ENCODE results near the gene CACNG6. TPM values are rescaled to one million over a fixed set of nuclear protein-coding genes. Genes with fewer than 3 reads are reported as not detected.

The CACNG6 gene
- polyA plus RNA-seq, 1 of the 3 experiments (the other 2 are of a cell fraction), result 1.2 TPM

DNA sequence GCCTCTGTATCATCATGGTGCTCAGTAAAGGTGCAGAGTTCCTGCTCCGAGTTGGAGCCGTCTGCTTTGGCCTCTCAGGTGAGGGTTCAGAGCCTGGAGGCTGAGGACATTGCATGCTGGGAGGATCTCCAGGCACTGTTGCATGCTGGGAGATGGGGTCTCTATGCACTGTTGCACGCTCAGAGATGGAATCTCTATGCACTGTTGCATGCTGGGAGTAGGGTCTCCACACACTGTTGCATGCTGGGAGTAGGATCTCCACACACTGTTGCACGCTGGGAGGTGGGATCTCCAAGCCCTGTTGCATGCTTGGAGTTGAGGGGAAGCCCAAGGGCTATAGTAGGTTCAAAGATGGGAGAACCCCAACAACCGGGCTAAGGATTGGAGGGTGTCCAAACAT is 8.3 kb downstream of the CACNG6 start:
- Histone ChIP-seq H3K4me1 (ENCODE audit: control insufficient read depth in 1 of 2, insufficient read depth in 2 of 2, low read depth in 1 of 2, low read length in 1 of 2) (peaks cover 0 to 4% of the 10 kb centered on the region in 2 experiments; a peak in 1 of 4 replicates), H3K9me3 (no peaks in the 10 kb centered on the region), H3K9ac (no peak overlapping the region), H3F3A (replicated peaks; ENCODE audit: insufficient read depth) (peaks cover 20% of the 10 kb centered on the region), H3K79me2 (ENCODE audit: insufficient read depth) (no peaks in the 10 kb centered on the region), H4K20me1 (ENCODE audit: insufficient read depth) (no peaks in the 10 kb centered on the region), H3K27me3 (ENCODE audit: insufficient read depth) (peaks cover 5% of the 10 kb centered on the region; the same call in 1 of the 2 replicates), H3K4me2 (no peak overlapping the region), H2AFZ (ENCODE audit: low read depth) (no peak overlapping the region), H3K36me3 (replicated peaks in 1 of 2; ENCODE audit: control insufficient read depth in 1 of 2, insufficient read depth in 2 of 2, low read length in 1 of 2) (no peaks in the 10 kb centered on the region), H3K4me3 (ENCODE audit: low read depth in 2 of 2, low read length in 1 of 2) (no peak overlapping the region), H3K9me2 (no peaks in the 10 kb centered on the region), H3K27ac (ENCODE audit: low read depth in 2 of 2, low read length in 1 of 2) (no peak overlapping the region)
- WGBS (ENCODE audit: low lambda C conversion rate), result 41% methylated on average over 4 of the region's 5 CpGs
- TF ChIP-seq MEF2A (IDR thresholded peaks at IDR 0.05; ENCODE audit: borderline replicate concordance, low read depth) (no peak), MXI1 (IDR thresholded peaks at IDR 0.05; ENCODE audit: low read depth, low read length) (no peak), POLR2AphosphoS5 (IDR thresholded peaks at IDR 0.05; ENCODE audit: low read depth, low read length) (no peak), JUND (IDR thresholded peaks at IDR 0.05) (no peak), RAD21 (IDR thresholded peaks at IDR 0.05; ENCODE audit: low read length) (no peak), TCF12 (IDR thresholded peaks at IDR 0.05) (no peak), EP300 (IDR thresholded peaks at IDR 0.05; ENCODE audit: borderline replicate concordance in 1 of 2, low read depth in 1 of 2, low read length in 1 of 2) (no peak), FOSL2 (IDR thresholded peaks at IDR 0.05; ENCODE audit: borderline replicate concordance, low read depth) (no peak), RCOR1 (IDR thresholded peaks at IDR 0.05; ENCODE audit: low read length) (no peak), GATA2 (CRISPR knock-in tag; IDR thresholded peaks at IDR 0.05) (no peak)
- TF ChIP-seq, protein P1, sequence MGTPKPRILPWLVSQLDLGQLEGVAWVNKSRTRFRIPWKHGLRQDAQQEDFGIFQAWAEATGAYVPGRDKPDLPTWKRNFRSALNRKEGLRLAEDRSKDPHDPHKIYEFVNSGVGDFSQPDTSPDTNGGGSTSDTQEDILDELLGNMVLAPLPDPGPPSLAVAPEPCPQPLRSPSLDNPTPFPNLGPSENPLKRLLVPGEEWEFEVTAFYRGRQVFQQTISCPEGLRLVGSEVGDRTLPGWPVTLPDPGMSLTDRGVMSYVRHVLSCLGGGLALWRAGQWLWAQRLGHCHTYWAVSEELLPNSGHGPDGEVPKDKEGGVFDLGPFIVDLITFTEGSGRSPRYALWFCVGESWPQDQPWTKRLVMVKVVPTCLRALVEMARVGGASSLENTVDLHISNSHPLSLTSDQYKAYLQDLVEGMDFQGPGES (IDR thresholded peaks at IDR 0.05; ENCODE audit: low read depth, low read length), result no peak
- TF ChIP-seq, protein P2, sequence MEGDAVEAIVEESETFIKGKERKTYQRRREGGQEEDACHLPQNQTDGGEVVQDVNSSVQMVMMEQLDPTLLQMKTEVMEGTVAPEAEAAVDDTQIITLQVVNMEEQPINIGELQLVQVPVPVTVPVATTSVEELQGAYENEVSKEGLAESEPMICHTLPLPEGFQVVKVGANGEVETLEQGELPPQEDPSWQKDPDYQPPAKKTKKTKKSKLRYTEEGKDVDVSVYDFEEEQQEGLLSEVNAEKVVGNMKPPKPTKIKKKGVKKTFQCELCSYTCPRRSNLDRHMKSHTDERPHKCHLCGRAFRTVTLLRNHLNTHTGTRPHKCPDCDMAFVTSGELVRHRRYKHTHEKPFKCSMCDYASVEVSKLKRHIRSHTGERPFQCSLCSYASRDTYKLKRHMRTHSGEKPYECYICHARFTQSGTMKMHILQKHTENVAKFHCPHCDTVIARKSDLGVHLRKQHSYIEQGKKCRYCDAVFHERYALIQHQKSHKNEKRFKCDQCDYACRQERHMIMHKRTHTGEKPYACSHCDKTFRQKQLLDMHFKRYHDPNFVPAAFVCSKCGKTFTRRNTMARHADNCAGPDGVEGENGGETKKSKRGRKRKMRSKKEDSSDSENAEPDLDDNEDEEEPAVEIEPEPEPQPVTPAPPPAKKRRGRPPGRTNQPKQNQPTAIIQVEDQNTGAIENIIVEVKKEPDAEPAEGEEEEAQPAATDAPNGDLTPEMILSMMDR (IDR thresholded peaks at IDR 0.05), result no peak
- POLR2A ChIA-PET, result no interaction called here
- no peak for DNase-seq
- CTCF ChIA-PET, result interaction anchor here (1.1 kb wide), 1 partner anchor 24 kb away, joined by 4 read pairs; no protein-coding TSS in a partner anchor

DNA sequence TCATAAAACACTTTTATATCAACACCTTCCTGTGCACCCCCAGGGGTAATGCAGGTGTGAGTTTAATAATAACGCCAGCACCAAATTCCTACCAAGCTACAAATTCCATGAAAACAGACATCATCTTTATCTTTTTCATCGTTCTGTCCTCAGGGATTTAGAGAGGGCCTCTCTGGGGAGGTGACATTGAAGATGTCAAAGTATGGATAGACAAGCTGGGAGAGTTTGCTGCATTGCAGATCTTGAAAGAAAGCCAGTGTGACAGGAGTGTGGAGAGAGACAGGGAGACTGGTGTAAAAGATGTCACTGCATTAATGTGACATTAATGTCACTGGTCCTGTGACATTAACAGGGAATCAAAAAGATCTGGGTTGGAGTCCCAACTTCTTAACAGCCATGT is 10.1 kb downstream of the CACNG6 start:
- WGBS (ENCODE audit: low lambda C conversion rate), result 35% methylated on average over 2 of the region's 2 CpGs
- Histone ChIP-seq H4K20me1 (ENCODE audit: insufficient read depth) (no peaks in the 10 kb centered on the region), H3K27me3 (ENCODE audit: insufficient read depth) (no peaks in the 10 kb centered on the region; the same call in 1 of the 2 replicates), H3K36me3 (replicated peaks in 1 of 2; ENCODE audit: control insufficient read depth in 1 of 2, insufficient read depth in 2 of 2, low read length in 1 of 2) (no peaks in the 10 kb centered on the region), H3K4me3 (ENCODE audit: low read depth in 2 of 2, low read length in 1 of 2) (no peak overlapping the region), H3F3A (replicated peaks; ENCODE audit: insufficient read depth) (peaks cover 23% of the 10 kb centered on the region), H2AFZ (ENCODE audit: low read depth) (no peak overlapping the region), H3K79me2 (ENCODE audit: insufficient read depth) (no peaks in the 10 kb centered on the region), H3K27ac (ENCODE audit: low read depth in 2 of 2, low read length in 1 of 2) (no peak overlapping the region), H3K9me3 (no peaks in the 10 kb centered on the region), H3K9me2 (no peaks in the 10 kb centered on the region), H3K4me1 (ENCODE audit: control insufficient read depth in 1 of 2, insufficient read depth in 2 of 2, low read depth in 1 of 2, low read length in 1 of 2) (peaks cover 0 to 4% of the 10 kb centered on the region in 2 experiments; a peak in 2 of 4 replicates), H3K9ac (no peak overlapping the region), H3K4me2 (no peak overlapping the region)
- CTCF ChIA-PET, result interaction anchor here (0.7 to 1.8 kb wide), 4 partner anchors 13 to 70 kb away, joined by 3 to 4 read pairs (median 4); no protein-coding TSS in a partner anchor
- TF ChIP-seq, protein P1 (IDR thresholded peaks at IDR 0.05; ENCODE audit: low read depth, low read length), result no peak
- TF ChIP-seq JUND (IDR thresholded peaks at IDR 0.05), result no peak
- TF ChIP-seq YY1 (IDR thresholded peaks at IDR 0.05; ENCODE audit: low read depth), result no peak
- TF ChIP-seq CHD2 (IDR thresholded peaks at IDR 0.05; ENCODE audit: low read length, partially characterized antibody), result no peak
- TF ChIP-seq, protein P3, sequence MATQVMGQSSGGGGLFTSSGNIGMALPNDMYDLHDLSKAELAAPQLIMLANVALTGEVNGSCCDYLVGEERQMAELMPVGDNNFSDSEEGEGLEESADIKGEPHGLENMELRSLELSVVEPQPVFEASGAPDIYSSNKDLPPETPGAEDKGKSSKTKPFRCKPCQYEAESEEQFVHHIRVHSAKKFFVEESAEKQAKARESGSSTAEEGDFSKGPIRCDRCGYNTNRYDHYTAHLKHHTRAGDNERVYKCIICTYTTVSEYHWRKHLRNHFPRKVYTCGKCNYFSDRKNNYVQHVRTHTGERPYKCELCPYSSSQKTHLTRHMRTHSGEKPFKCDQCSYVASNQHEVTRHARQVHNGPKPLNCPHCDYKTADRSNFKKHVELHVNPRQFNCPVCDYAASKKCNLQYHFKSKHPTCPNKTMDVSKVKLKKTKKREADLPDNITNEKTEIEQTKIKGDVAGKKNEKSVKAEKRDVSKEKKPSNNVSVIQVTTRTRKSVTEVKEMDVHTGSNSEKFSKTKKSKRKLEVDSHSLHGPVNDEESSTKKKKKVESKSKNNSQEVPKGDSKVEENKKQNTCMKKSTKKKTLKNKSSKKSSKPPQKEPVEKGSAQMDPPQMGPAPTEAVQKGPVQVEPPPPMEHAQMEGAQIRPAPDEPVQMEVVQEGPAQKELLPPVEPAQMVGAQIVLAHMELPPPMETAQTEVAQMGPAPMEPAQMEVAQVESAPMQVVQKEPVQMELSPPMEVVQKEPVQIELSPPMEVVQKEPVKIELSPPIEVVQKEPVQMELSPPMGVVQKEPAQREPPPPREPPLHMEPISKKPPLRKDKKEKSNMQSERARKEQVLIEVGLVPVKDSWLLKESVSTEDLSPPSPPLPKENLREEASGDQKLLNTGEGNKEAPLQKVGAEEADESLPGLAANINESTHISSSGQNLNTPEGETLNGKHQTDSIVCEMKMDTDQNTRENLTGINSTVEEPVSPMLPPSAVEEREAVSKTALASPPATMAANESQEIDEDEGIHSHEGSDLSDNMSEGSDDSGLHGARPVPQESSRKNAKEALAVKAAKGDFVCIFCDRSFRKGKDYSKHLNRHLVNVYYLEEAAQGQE (IDR thresholded peaks at IDR 0.05; ENCODE audit: low read depth, low read length), result no peak
- TF ChIP-seq, protein P4, sequence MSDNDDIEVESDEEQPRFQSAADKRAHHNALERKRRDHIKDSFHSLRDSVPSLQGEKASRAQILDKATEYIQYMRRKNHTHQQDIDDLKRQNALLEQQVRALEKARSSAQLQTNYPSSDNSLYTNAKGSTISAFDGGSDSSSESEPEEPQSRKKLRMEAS (IDR thresholded peaks at IDR 0.05; ENCODE audit: low read depth), result no peak
- TF ChIP-seq ELF1 (IDR thresholded peaks at IDR 0.05), result no peak
- no peak for TF ChIP-seq GATA2 (CRISPR knock-in tag; IDR thresholded peaks at IDR 0.05)
- no peak for DNase-seq
- POLR2A ChIA-PET, result no interaction called here

All from SK-N-SH (cell line).